ENCODE measurements around the gene FOXL1.
A peak's percentile ranks its signal among the peaks of the same experiment; 100 is the strongest.

The FOXL1 gene

GRCh38 chr16:86578061-86578599, at the start of gene FOXL1:
FOXL1 (plus strand) TSS chr16:86578549; CDS start chr16:86578724, 175 bp downstream.
- H3K36me3 ChIP-seq (ENCODE audit: insufficient read depth, insufficient read length, low read length) = no peaks in the 10 kb centered on the region
- TF ChIP-seq ZNF274 (IDR thresholded peaks at IDR 0.05; ENCODE audit: low read depth, low read length) (no peak), SUZ12 (IDR thresholded peaks at IDR 0.05; ENCODE audit: extremely low read depth, insufficient read depth, insufficient read length) (no peak), YY1 (IDR thresholded peaks at IDR 0.05; ENCODE audit: insufficient read depth, insufficient read length) (no peak)
- no peak for DNase-seq (ENCODE audit: low read depth, low spot score)
- H3K4me3 ChIP-seq (ENCODE audit: insufficient read length, low read depth) = peak within 1 kb of the TSS; percentile 55
- H3K4me1 ChIP-seq (ENCODE audit: insufficient read depth, insufficient read length) = peaks cover 14% of the 10 kb centered on the region
- H3K9me3 ChIP-seq (ENCODE audit: insufficient read depth, low read length) = no peaks in the 10 kb centered on the region
- H3K9ac ChIP-seq (ENCODE audit: insufficient read length, low read depth) = peak within 1 kb of the TSS; percentile 79
- peaks cover 91% of the 10 kb centered on the region for H3K27me3 ChIP-seq (ENCODE audit: insufficient read depth, insufficient read length)

GRCh38 chr16:86529160-86529559, 49.2 kb upstream of the FOXL1 start:
- Histone ChIP-seq H3K9me3 (ENCODE audit: insufficient read depth, low read length) (no peaks in the 10 kb centered on the region), H3K9ac (ENCODE audit: insufficient read length, low read depth) (no peak overlapping the region), H3K4me1 (ENCODE audit: insufficient read depth, insufficient read length) (peaks cover 2% of the 10 kb centered on the region), H3K36me3 (ENCODE audit: insufficient read depth, insufficient read length, low read length) (peaks cover 46% of the 10 kb centered on the region), H3K4me3 (ENCODE audit: insufficient read length, low read depth) (no peak overlapping the region), H3K27me3 (ENCODE audit: insufficient read depth, insufficient read length) (no peaks in the 10 kb centered on the region)
- no peak for DNase-seq (ENCODE audit: low read depth, low spot score)
- TF ChIP-seq ZNF274 (IDR thresholded peaks at IDR 0.05; ENCODE audit: low read depth, low read length) (no peak), SUZ12 (IDR thresholded peaks at IDR 0.05; ENCODE audit: extremely low read depth, insufficient read depth, insufficient read length) (no peak), YY1 (IDR thresholded peaks at IDR 0.05; ENCODE audit: insufficient read depth, insufficient read length) (no peak)

GRCh38 chr16:86530251-86531190, 47.8 kb upstream of the FOXL1 start:
- H3K9me3 ChIP-seq (ENCODE audit: insufficient read depth, low read length) = no peaks in the 10 kb centered on the region
- no peak overlapping the region for H3K4me3 ChIP-seq (ENCODE audit: insufficient read length, low read depth)
- TF ChIP-seq YY1 (IDR thresholded peaks at IDR 0.05; ENCODE audit: insufficient read depth, insufficient read length) (no peak), ZNF274 (IDR thresholded peaks at IDR 0.05; ENCODE audit: low read depth, low read length) (no peak), SUZ12 (IDR thresholded peaks at IDR 0.05; ENCODE audit: extremely low read depth, insufficient read depth, insufficient read length) (no peak)
- no peak for DNase-seq (ENCODE audit: low read depth, low spot score)
- peaks cover 2% of the 10 kb centered on the region for H3K4me1 ChIP-seq (ENCODE audit: insufficient read depth, insufficient read length)
- no peaks in the 10 kb centered on the region for H3K27me3 ChIP-seq (ENCODE audit: insufficient read depth, insufficient read length)
- peaks cover 52% of the 10 kb centered on the region for H3K36me3 ChIP-seq (ENCODE audit: insufficient read depth, insufficient read length, low read length)
- no peak overlapping the region for H3K9ac ChIP-seq (ENCODE audit: insufficient read length, low read depth)

- Histone ChIP-seq H3K9ac (ENCODE audit: insufficient read length, low read depth) (no peak overlapping the region), H3K4me1 (ENCODE audit: insufficient read depth, insufficient read length) (peaks cover 2% of the 10 kb centered on the region), H3K9me3 (ENCODE audit: insufficient read depth, low read length) (no peaks in the 10 kb centered on the region), H3K36me3 (ENCODE audit: insufficient read depth, insufficient read length, low read length) (peaks cover 57% of the 10 kb centered on the region), H3K4me3 (ENCODE audit: insufficient read length, low read depth) (no peak overlapping the region), H3K27me3 (ENCODE audit: insufficient read depth, insufficient read length) (no peaks in the 10 kb centered on the region)
- no peak for DNase-seq (ENCODE audit: low read depth, low spot score)
- TF ChIP-seq SUZ12 (IDR thresholded peaks at IDR 0.05; ENCODE audit: extremely low read depth, insufficient read depth, insufficient read length) (no peak), YY1 (IDR thresholded peaks at IDR 0.05; ENCODE audit: insufficient read depth, insufficient read length) (no peak), ZNF274 (IDR thresholded peaks at IDR 0.05; ENCODE audit: low read depth, low read length) (no peak)
These were observed 47.2 kb upstream of the FOXL1 start for GRCh38 chr16:86531191-86531545.

- TF ChIP-seq ZNF274 (IDR thresholded peaks at IDR 0.05; ENCODE audit: low read depth, low read length) = no peak
- TF ChIP-seq YY1 (IDR thresholded peaks at IDR 0.05; ENCODE audit: insufficient read depth, insufficient read length) = no peak
- no peak for TF ChIP-seq SUZ12 (IDR thresholded peaks at IDR 0.05; ENCODE audit: extremely low read depth, insufficient read depth, insufficient read length)
- DNase-seq (ENCODE audit: low read depth, low spot score) = no peak
- H3K9me3 ChIP-seq (ENCODE audit: insufficient read depth, low read length) = no peaks in the 10 kb centered on the region
- peaks cover 2% of the 10 kb centered on the region for H3K4me1 ChIP-seq (ENCODE audit: insufficient read depth, insufficient read length)
- H3K27me3 ChIP-seq (ENCODE audit: insufficient read depth, insufficient read length) = no peaks in the 10 kb centered on the region
- H3K4me3 ChIP-seq (ENCODE audit: insufficient read length, low read depth) = no peak overlapping the region
- H3K36me3 ChIP-seq (ENCODE audit: insufficient read depth, insufficient read length, low read length) = peaks cover 64% of the 10 kb centered on the region
- peak overlapping the region; percentile 38 for H3K9ac ChIP-seq (ENCODE audit: insufficient read length, low read depth)
These were observed 46.5 kb upstream of the FOXL1 start for GRCh38 chr16:86531641-86532525.

GRCh38 chr16:86532526-86532815, 45.9 kb upstream of the FOXL1 start:
- H3K4me1 ChIP-seq (ENCODE audit: insufficient read depth, insufficient read length) = peaks cover under 1% of the 10 kb centered on the region
- H3K4me3 ChIP-seq (ENCODE audit: insufficient read length, low read depth) = no peak overlapping the region
- no peak overlapping the region for H3K9ac ChIP-seq (ENCODE audit: insufficient read length, low read depth)
- TF ChIP-seq YY1 (IDR thresholded peaks at IDR 0.05; ENCODE audit: insufficient read depth, insufficient read length) = no peak
- no peak for TF ChIP-seq SUZ12 (IDR thresholded peaks at IDR 0.05; ENCODE audit: extremely low read depth, insufficient read depth, insufficient read length)
- no peak for TF ChIP-seq ZNF274 (IDR thresholded peaks at IDR 0.05; ENCODE audit: low read depth, low read length)
- DNase-seq (ENCODE audit: low read depth, low spot score) = no peak
- H3K27me3 ChIP-seq (ENCODE audit: insufficient read depth, insufficient read length) = no peaks in the 10 kb centered on the region
- peaks cover 66% of the 10 kb centered on the region for H3K36me3 ChIP-seq (ENCODE audit: insufficient read depth, insufficient read length, low read length)
- H3K9me3 ChIP-seq (ENCODE audit: insufficient read depth, low read length) = no peaks in the 10 kb centered on the region

Data from NT2/D1 (cell line).